Smooth muscle cell of the umbilical artery (primary cell): ENCODE data around the gene MCCD1. TPM values are rescaled to one million over a fixed set of nuclear protein-coding genes. Genes with fewer than 3 reads are reported as not detected.

Experiments
- total RNA-seq: library from RNA; depleted of rRNA; stranded (reverse); fragments of >200 nt; gene quantifications from 2 replicates; pipeline ENCODE4 v1.2.3, GENCODE V29; 2014

MCCD1 gene
- not detected in 2 replicates for total RNA-seq

GRCh38 chr6:31528821-31529328 is at the start of gene MCCD1:
MCCD1 (plus strand) TSS chr6:31528962; CDS start chr6:31529015, 53 bp downstream.

GRCh38 chr6:31497531-31498476 is 31.0 kb upstream of the MCCD1 start, which contains the start of gene MICB:
MICB (plus strand) TSS chr6:31498145; CDS start chr6:31498194, 49 bp downstream.

GRCh38 chr6:31541658-31542521 is 13.1 kb downstream of the MCCD1 start, which contains the start of gene DDX39B:
DDX39B (minus strand) TSS chr6:31542003; CDS start chr6:31540532, 1,471 bp downstream.

GRCh38 chr6:31546339-31546957 is 17.7 kb downstream of the MCCD1 start, which contains the start of gene ATP6V1G2:
ATP6V1G2 (minus strand) TSS chr6:31546608; CDS start chr6:31546559, 49 bp downstream.

GRCh38 chr6:31546958-31547726 is 18.4 kb downstream of the MCCD1 start, which contains the start of gene NFKBIL1:
NFKBIL1 (plus strand) TSS chr6:31547608; CDS start chr6:31547695, 87 bp downstream.

GRCh38 chr6:31572041-31572911 is 43.5 kb downstream of the MCCD1 start, which contains the start of gene LTA:
LTA (plus strand) TSS chr6:31572289; CDS start chr6:31572743, 454 bp downstream.

GRCh38 chr6:31575335-31575901 is 46.7 kb downstream of the MCCD1 start, which contains the start of gene TNF:
TNF (plus strand) TSS chr6:31575565; CDS start chr6:31575742, 177 bp downstream.

Other genes starting within 250 kb of the MCCD1 start
- gene HLA-B, start 171.8 kb upstream of the MCCD1 start, total RNA-seq = 405 and 426 TPM in 2 replicates
- 83.3 and 207 TPM in 2 replicates for gene MICA, start 125.4 kb upstream of the MCCD1 start, total RNA-seq
- 6.5 and 9.6 TPM in 2 replicates for gene MICB, start 30.8 kb upstream of the MCCD1 start, total RNA-seq
- gene DDX39B, start 13.0 kb downstream of the MCCD1 start, total RNA-seq = 222 and 273 TPM in 2 replicates
- gene ATP6V1G2, start 17.6 kb downstream of the MCCD1 start, total RNA-seq = 2.6 and 3.3 TPM in 2 replicates
- gene NFKBIL1, start 18.6 kb downstream of the MCCD1 start, total RNA-seq = 12.0 and 23.5 TPM in 2 replicates
- not detected in 2 replicates for gene LTA, start 43.3 kb downstream of the MCCD1 start, total RNA-seq
- gene TNF, start 46.6 kb downstream of the MCCD1 start, total RNA-seq = under 0.01 TPM in 1 of 2 replicates, not detected in the other
- not detected in 2 replicates for gene LTB, start 53.5 kb downstream of the MCCD1 start, total RNA-seq
- gene LST1, start 57.3 kb downstream of the MCCD1 start, total RNA-seq = not detected in 2 replicates
- not detected in 2 replicates for gene NCR3, start 64.0 kb downstream of the MCCD1 start, total RNA-seq
- gene AIF1, start 86.3 kb downstream of the MCCD1 start, total RNA-seq = not detected in 2 replicates
- gene PRRC2A, start 91.8 kb downstream of the MCCD1 start, total RNA-seq = 29.1 and 76.5 TPM in 2 replicates
- gene BAG6, start 123.7 kb downstream of the MCCD1 start, total RNA-seq = 116 and 226 TPM in 2 replicates
- 0.60 and 0.89 TPM in 2 replicates for gene APOM, start 126.9 kb downstream of the MCCD1 start, total RNA-seq
- gene C6orf47, start 131.8 kb downstream of the MCCD1 start, total RNA-seq = 16.6 and 22.0 TPM in 2 replicates
- 10.1 and 10.3 TPM in 2 replicates for gene GPANK1, start 136.0 kb downstream of the MCCD1 start, total RNA-seq
- gene CSNK2B, start 137.1 kb downstream of the MCCD1 start, total RNA-seq = 73.6 and 90.3 TPM in 2 replicates
- gene LY6G5B, start 141.0 kb downstream of the MCCD1 start, total RNA-seq = 2.9 and 3.0 TPM in 2 replicates
- gene LY6G5C, start 152.1 kb downstream of the MCCD1 start, total RNA-seq = 0.51 and 0.59 TPM in 2 replicates
- 38.6 and 56.1 TPM in 2 replicates for gene ABHD16A, start 174.4 kb downstream of the MCCD1 start, total RNA-seq
- not detected in 2 replicates for gene LY6G6F, start 177.9 kb downstream of the MCCD1 start, total RNA-seq
- gene LY6G6D, start 186.4 kb downstream of the MCCD1 start, total RNA-seq = not detected in 2 replicates
- not detected in 2 replicates for gene LY6G6C, start 192.8 kb downstream of the MCCD1 start, total RNA-seq
- gene MPIG6B, start 194.4 kb downstream of the MCCD1 start, total RNA-seq = not detected in 2 replicates
- 54.9 and 59.1 TPM in 2 replicates for gene DDAH2, start 200.3 kb downstream of the MCCD1 start, total RNA-seq
- gene CLIC1, start 207.6 kb downstream of the MCCD1 start, total RNA-seq = 514 and 620 TPM in 2 replicates
- 3.6 and 10.9 TPM in 2 replicates for gene MSH5, start 211.0 kb downstream of the MCCD1 start, total RNA-seq
- 1.2 TPM in 2 replicates for gene SAPCD1, start 233.7 kb downstream of the MCCD1 start, total RNA-seq
- gene VWA7, start 248.4 kb downstream of the MCCD1 start, total RNA-seq = 0.09 TPM in 1 of 2 replicates, not detected in the other